Mesenchymal stem cell (in vitro differentiated cells and primary cell): ENCODE results near the gene FBXW2.
A peak's percentile ranks its signal among the peaks of the same experiment; 100 is the strongest.

ENCODE experiments used
- DNase-seq: peaks from one replicate; pipeline ENCODE4 v3.0.0-alpha.2; 2013
- H2AFZ ChIP-seq: one replicate; pipeline ENCODE4 v1.6.1; 2013; ENCODE audit warnings: low read depth, mild to moderate bottlenecking, control low read depth, inconsistent platforms, low read length, moderate library complexity
- H2AK5ac ChIP-seq: 2 replicates; pipeline ENCODE4 v1.6.1; 2013; ENCODE audit warnings: low read length, moderate library complexity, mild to moderate bottlenecking, inconsistent platforms; ENCODE audit not compliant: severe bottlenecking
- H2BK120ac ChIP-seq: one replicate; pipeline ENCODE4 v1.6.1; 2013; ENCODE audit warnings: low read depth, mild to moderate bottlenecking, inconsistent platforms, low read length, moderate library complexity
- H2BK12ac ChIP-seq, 2 experiments: one replicate each; pipeline ENCODE4 v1.6.1; 2013; ENCODE audit warnings: inconsistent platforms in 2 of 2, low read length in 2 of 2, mild to moderate bottlenecking in 2 of 2, moderate library complexity in 2 of 2, control low read depth in 1 of 2
- H2BK15ac ChIP-seq: one replicate; pipeline ENCODE4 v1.6.1; 2013; ENCODE audit warnings: mild to moderate bottlenecking, low read depth, inconsistent platforms; ENCODE audit not compliant: poor library complexity, severe bottlenecking
- H2BK5ac ChIP-seq: 2 replicates; pipeline ENCODE4 v1.6.1; 2013; ENCODE audit warnings: low read depth, mild to moderate bottlenecking, low read length, control low read depth, inconsistent platforms; ENCODE audit not compliant: poor library complexity, severe bottlenecking
- H3K14ac ChIP-seq, 2 experiments: one replicate each; pipeline ENCODE4 v1.6.1; 2013; ENCODE audit warnings: inconsistent platforms in 2 of 2, low read length in 2 of 2, control low read depth in 1 of 2, mild to moderate bottlenecking in 1 of 2, moderate library complexity in 1 of 2
- H3K18ac ChIP-seq, 2 experiments: one replicate each; pipeline ENCODE4 v1.6.1; 2013; ENCODE audit warnings: inconsistent platforms in 2 of 2, low read length in 2 of 2, control low read depth in 1 of 2, low read depth in 1 of 2, mild to moderate bottlenecking in 1 of 2
- H3K23ac ChIP-seq, 2 experiments: one replicate each; pipeline ENCODE4 v1.6.1; 2013; ENCODE audit warnings: inconsistent platforms in 2 of 2, low read length in 2 of 2, mild to moderate bottlenecking in 2 of 2, moderate library complexity in 2 of 2, control low read depth in 1 of 2
- H3K27ac ChIP-seq: 2 replicates; pipeline ENCODE4 v1.5.1; 2013; ENCODE audit warnings: mild to moderate bottlenecking, moderate library complexity, low read length, control low read depth, inconsistent platforms; ENCODE audit not compliant: poor library complexity, severe bottlenecking
- H3K27me3 ChIP-seq, 2 experiments: 2 replicates each; pipeline versions ENCODE4 v1.6.1 to v1.7.0; 2013; ENCODE audit warnings: low read length in 2 of 2, mild to moderate bottlenecking in 2 of 2, moderate library complexity in 2 of 2, control low read depth in 1 of 2, inconsistent platforms in 1 of 2; ENCODE audit not compliant: control insufficient read depth in 1 of 2, insufficient read depth in 1 of 2
- H3K36me3 ChIP-seq, 2 experiments: 2 replicates each; pipeline versions ENCODE4 v1.6.1 to v1.7.0; 2013; ENCODE audit warnings: low read length in 2 of 2, control low read depth in 1 of 2, inconsistent platforms in 1 of 2, low read depth in 1 of 2, mild to moderate bottlenecking in 1 of 2; ENCODE audit not compliant: insufficient read depth in 2 of 2, control insufficient read depth in 1 of 2
- H3K4ac ChIP-seq, 2 experiments: one replicate each; pipeline ENCODE4 v1.6.1; 2013; ENCODE audit warnings: inconsistent platforms in 2 of 2, low read length in 2 of 2, mild to moderate bottlenecking in 2 of 2, moderate library complexity in 2 of 2, control low read depth in 1 of 2, low read depth in 1 of 2
- H3K4me1 ChIP-seq: 2 replicates; pipeline ENCODE4 v1.6.1; 2013; ENCODE audit warnings: low read depth, low read length, control low read depth; ENCODE audit not compliant: control insufficient read depth, insufficient read depth
- H3K4me2 ChIP-seq: 2 replicates; pipeline ENCODE4 v1.6.1; 2013; ENCODE audit warnings: low read length, mild to moderate bottlenecking, inconsistent platforms; ENCODE audit not compliant: poor library complexity, severe bottlenecking
- H3K4me3 ChIP-seq, 2 experiments: 2 replicates each; pipeline versions ENCODE4 v1.5.1 to v1.7.0; 2013; ENCODE audit warnings: low read length in 2 of 2, mild to moderate bottlenecking in 2 of 2, control low read depth in 1 of 2, low read depth in 1 of 2; ENCODE audit not compliant: insufficient read depth in 1 of 2
- H3K79me1 ChIP-seq: replicated peaks from 2 replicates; pipeline ENCODE4 v1.6.1; 2013; ENCODE audit warnings: mild to moderate bottlenecking, control low read depth, low read length, inconsistent platforms; ENCODE audit not compliant: poor library complexity, severe bottlenecking
- H3K9ac ChIP-seq: 2 replicates; pipeline ENCODE4 v1.7.0; 2013; ENCODE audit warnings: mild to moderate bottlenecking, low read length, moderate library complexity
- H3K9me3 ChIP-seq: 2 replicates; pipeline ENCODE4 v1.7.0; 2013; ENCODE audit warnings: mild to moderate bottlenecking, low read length; ENCODE audit not compliant: control insufficient read depth
- H4K8ac ChIP-seq: one replicate; pipeline ENCODE4 v1.6.1; 2013; ENCODE audit warnings: inconsistent platforms, mild to moderate bottlenecking, low read length, moderate library complexity
- H4K91ac ChIP-seq: one replicate; pipeline ENCODE4 v1.6.1; 2013; ENCODE audit warnings: mild to moderate bottlenecking, low read length, inconsistent platforms
- WGBS: methylation state at CpG from one replicate; pipeline ENCODE4 v1.1.7; 2013; ENCODE audit warnings: mixed read lengths; 5-methylcytosine and 5-hydroxymethylcytosine counted together

FBXW2 gene

GRCh38 chr9:120740132-120740531, 53.1 kb downstream of the FBXW2 start:
- no peak overlapping the region for H3K4ac ChIP-seq
- H3K79me1 ChIP-seq, result no peaks in the 10 kb centered on the region
- H4K8ac ChIP-seq, result no peak overlapping the region
- no peak for DNase-seq
- no peak overlapping the region for H3K4me2 ChIP-seq
- no peak overlapping the region for H3K27ac ChIP-seq
- H2BK15ac ChIP-seq, result no peak overlapping the region
- H3K9ac ChIP-seq, result no peak overlapping the region
- H3K4me3 ChIP-seq, result no peak overlapping the region
- no peak overlapping the region for H2BK12ac ChIP-seq
- no peak overlapping the region for H4K91ac ChIP-seq
- no peak overlapping the region for H2BK120ac ChIP-seq
- no peaks in the 10 kb centered on the region for H3K27me3 ChIP-seq
- peak overlapping the region; percentile 77 for H2AK5ac ChIP-seq
- no peaks in the 10 kb centered on the region for H3K9me3 ChIP-seq
- no peaks in the 10 kb centered on the region for H3K36me3 ChIP-seq
- H3K23ac ChIP-seq, result no peak overlapping the region
- H3K18ac ChIP-seq, result no peak overlapping the region
- H3K14ac ChIP-seq, result no peak overlapping the region
- no peak overlapping the region for H2AFZ ChIP-seq
- no peak overlapping the region for H2BK5ac ChIP-seq
- H3K4me1 ChIP-seq, result no peaks in the 10 kb centered on the region

GRCh38 chr9:120737416-120738165, 55.6 kb downstream of the FBXW2 start:
- H2BK5ac ChIP-seq, result no peak overlapping the region
- H4K8ac ChIP-seq, result no peak overlapping the region
- no peak overlapping the region for H3K27ac ChIP-seq
- no peak overlapping the region for H4K91ac ChIP-seq
- no peaks in the 10 kb centered on the region for H3K27me3 ChIP-seq
- no peak overlapping the region for H3K23ac ChIP-seq
- H3K9ac ChIP-seq, result no peak overlapping the region
- no peaks in the 10 kb centered on the region for H3K36me3 ChIP-seq
- WGBS, result 94% methylated on average over 5 of the region's 5 CpGs
- no peak overlapping the region for H3K4me2 ChIP-seq
- H2BK120ac ChIP-seq, result no peak overlapping the region
- DNase-seq, result no peak
- H3K4me3 ChIP-seq, result no peak overlapping the region
- no peak overlapping the region for H2BK15ac ChIP-seq
- no peak overlapping the region for H2AK5ac ChIP-seq
- no peak overlapping the region for H2AFZ ChIP-seq
- H2BK12ac ChIP-seq, result no peak overlapping the region
- no peaks in the 10 kb centered on the region for H3K9me3 ChIP-seq
- no peak overlapping the region for H3K4ac ChIP-seq
- no peak overlapping the region for H3K14ac ChIP-seq
- H3K18ac ChIP-seq, result no peak overlapping the region
- no peaks in the 10 kb centered on the region for H3K79me1 ChIP-seq
- peaks cover 11% of the 10 kb centered on the region for H3K4me1 ChIP-seq

DNA sequence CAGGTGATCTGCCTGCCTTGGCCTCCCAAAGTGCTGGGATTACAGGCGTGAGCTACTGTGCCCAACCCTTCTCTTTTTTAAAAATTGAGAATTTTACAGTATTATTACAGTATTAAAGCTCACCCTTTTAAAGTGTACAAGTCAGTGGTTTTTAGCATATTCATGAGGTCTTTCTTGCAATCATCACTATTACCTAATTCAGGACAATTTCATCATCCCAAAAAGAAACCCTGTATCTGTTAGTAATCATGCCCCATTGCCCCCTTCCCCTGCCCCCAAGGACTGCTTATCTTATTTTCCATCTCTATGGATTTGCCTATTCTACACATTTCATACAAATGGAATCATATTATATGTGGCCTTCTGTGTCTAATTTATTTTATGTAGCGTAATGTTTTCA, 56.3 kb downstream of the FBXW2 start:
- H3K9me3 ChIP-seq, result no peaks in the 10 kb centered on the region
- WGBS, result no CpG with 5 or more reads among the region's 2 CpGs
- H3K79me1 ChIP-seq, result no peaks in the 10 kb centered on the region
- no peak overlapping the region for H4K8ac ChIP-seq
- H3K18ac ChIP-seq, result no peak overlapping the region
- no peak overlapping the region for H2AK5ac ChIP-seq
- peaks cover 13% of the 10 kb centered on the region for H3K4me1 ChIP-seq
- no peak overlapping the region for H3K4me3 ChIP-seq
- H3K27me3 ChIP-seq, result no peaks in the 10 kb centered on the region
- DNase-seq, result no peak
- no peak overlapping the region for H3K27ac ChIP-seq
- H2BK12ac ChIP-seq, result no peak overlapping the region
- no peak overlapping the region for H3K14ac ChIP-seq
- no peak overlapping the region for H3K4ac ChIP-seq
- H3K36me3 ChIP-seq, result no peaks in the 10 kb centered on the region
- no peak overlapping the region for H3K4me2 ChIP-seq
- no peak overlapping the region for H2BK5ac ChIP-seq
- H4K91ac ChIP-seq, result no peak overlapping the region
- H3K9ac ChIP-seq, result no peak overlapping the region
- H2BK120ac ChIP-seq, result no peak overlapping the region
- H2BK15ac ChIP-seq, result no peak overlapping the region
- H2AFZ ChIP-seq, result no peak overlapping the region
- no peak overlapping the region for H3K23ac ChIP-seq

GRCh38 chr9:120735415-120736126, 57.6 kb downstream of the FBXW2 start:
- no peak overlapping the region for H3K9ac ChIP-seq
- 94% methylated on average over 2 of the region's 3 CpGs for WGBS
- H3K36me3 ChIP-seq, result no peaks in the 10 kb centered on the region
- no peak overlapping the region for H3K14ac ChIP-seq
- H3K4me3 ChIP-seq, result no peak overlapping the region
- no peak overlapping the region for H2BK5ac ChIP-seq
- no peak overlapping the region for H2AFZ ChIP-seq
- H3K79me1 ChIP-seq, result no peaks in the 10 kb centered on the region
- no peak overlapping the region for H3K23ac ChIP-seq
- H3K4me1 ChIP-seq, result peaks cover 22% of the 10 kb centered on the region
- no peaks in the 10 kb centered on the region for H3K9me3 ChIP-seq
- no peak overlapping the region for H3K27ac ChIP-seq
- H2AK5ac ChIP-seq, result peak overlapping the region; percentile 75
- DNase-seq, result peak; percentile 73
- no peak overlapping the region for H4K91ac ChIP-seq
- no peak overlapping the region for H3K18ac ChIP-seq
- H3K4me2 ChIP-seq, result no peak overlapping the region
- H4K8ac ChIP-seq, result no peak overlapping the region
- peak overlapping the region in 1 of 2 experiments; percentile 31 for H2BK12ac ChIP-seq
- H3K27me3 ChIP-seq, result no peaks in the 10 kb centered on the region
- H2BK15ac ChIP-seq, result no peak overlapping the region
- H3K4ac ChIP-seq, result no peak overlapping the region
- no peak overlapping the region for H2BK120ac ChIP-seq
